GM21576 (cell line): ENCODE data around the gene POU6F2.

Experiments
- ATAC-seq: cut with Tn5 transposase; IDR thresholded peaks from one replicate; pipeline ENCODE4 v1.9.1; 2021; ENCODE audit warnings: mild to moderate bottlenecking, moderate library complexity; ENCODE audit not compliant: unreplicated experiment

The POU6F2 gene

DNA sequence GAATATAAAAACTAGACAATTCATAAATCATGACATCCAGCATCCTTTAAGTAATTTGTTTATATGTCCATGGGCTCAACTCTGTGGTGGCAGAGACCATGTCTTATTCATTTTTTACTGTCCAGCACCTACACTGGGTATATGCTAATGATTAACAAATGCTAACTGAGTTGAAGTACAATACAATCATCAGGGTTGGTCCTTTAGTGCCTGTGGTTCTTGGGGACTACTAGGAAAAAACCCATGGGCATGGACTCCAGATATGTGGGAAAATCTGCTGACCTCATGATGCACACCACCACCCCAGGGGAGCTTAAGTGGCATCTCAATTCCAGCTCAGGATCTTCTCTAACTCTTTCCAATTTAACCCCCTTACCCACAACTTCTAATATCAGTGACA, 503.2 kb downstream of the POU6F2 start:
- no peak for ATAC-seq

DNA sequence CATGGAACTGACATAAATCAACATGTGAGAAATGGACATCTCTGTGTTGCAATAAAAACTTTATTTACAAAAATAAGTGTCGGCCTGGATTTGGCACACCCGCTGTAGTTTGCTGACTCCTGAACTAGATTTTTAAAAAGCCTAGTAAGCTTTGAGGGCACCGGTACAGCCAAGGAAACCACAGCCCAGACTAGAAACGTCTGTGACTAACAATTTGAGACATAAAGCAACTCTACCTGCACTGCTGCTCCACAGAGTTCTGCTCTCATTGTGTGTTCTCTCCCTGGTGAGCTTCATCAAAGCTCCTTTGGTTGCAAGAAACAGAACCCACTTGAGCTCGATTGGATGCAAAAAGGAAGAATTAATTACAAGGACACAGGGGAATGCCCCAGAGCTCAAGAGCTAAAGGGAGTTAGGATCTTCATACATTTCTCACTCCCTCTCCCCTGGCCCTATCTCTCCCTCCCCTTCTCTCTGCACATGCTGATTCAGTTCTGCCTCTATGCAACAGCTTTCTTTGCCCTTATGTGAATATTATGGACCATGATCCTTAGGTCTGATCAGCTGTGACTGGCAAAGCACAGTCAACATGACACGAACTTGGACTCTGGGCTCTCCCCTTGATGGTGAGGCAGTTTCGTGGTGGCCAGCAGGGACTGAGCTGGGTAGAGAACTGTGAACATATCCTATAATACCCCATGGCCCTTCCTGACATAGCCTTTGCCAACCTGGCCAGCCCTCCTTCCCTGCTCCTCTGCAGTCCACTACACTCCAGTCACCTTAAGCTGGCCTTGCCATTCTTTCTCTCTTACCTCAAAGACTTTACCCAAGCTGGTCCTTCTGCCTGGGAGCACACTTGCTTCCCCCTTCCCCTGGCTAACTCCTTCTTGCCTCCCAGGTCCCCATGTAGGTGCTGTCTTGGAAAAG, 511.0 kb downstream of the POU6F2 start:
- ATAC-seq, result no peak

DNA sequence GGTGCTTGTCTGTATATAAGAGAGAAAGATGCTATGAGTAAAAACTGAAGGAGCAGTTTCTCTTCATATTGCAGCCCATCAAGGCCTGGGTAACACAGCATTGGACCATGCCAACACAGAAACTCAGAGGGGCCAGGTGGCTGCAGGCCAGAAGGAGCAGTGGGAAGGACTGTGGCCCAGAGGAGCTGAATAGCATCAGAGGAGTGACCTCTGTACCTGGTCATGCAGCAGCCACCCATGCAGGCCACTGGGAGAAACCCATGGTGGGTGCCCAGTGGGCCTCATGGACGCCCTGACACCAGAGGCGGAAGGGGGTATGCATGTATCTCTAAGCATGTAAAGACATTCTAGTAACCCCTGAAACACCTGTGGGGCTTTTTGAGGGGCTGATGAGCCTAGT, 512.6 kb downstream of the POU6F2 start:
- ATAC-seq, result no peak

- ATAC-seq, result no peak
These were observed 516.2 kb downstream of the POU6F2 start for GRCh38 chr7:39493934-39494333.

- ATAC-seq, result no peak
These were observed 523.6 kb downstream of the POU6F2 start for GRCh38 chr7:39501358-39501757.

- no peak for ATAC-seq
These were observed 527.3 kb downstream of the POU6F2 start for GRCh38 chr7:39504963-39505362.

- peak; percentile 82 for ATAC-seq
These were observed 530.3 kb downstream of the POU6F2 start for GRCh38 chr7:39507866-39508551.

- ATAC-seq, result no peak
These were observed 531.7 kb downstream of the POU6F2 start for GRCh38 chr7:39509436-39509835.

GRCh38 chr7:39509912-39510311, 532.2 kb downstream of the POU6F2 start:
- ATAC-seq, result no peak

GRCh38 chr7:39510864-39511354, 533.2 kb downstream of the POU6F2 start:
- ATAC-seq, result no peak

DNA sequence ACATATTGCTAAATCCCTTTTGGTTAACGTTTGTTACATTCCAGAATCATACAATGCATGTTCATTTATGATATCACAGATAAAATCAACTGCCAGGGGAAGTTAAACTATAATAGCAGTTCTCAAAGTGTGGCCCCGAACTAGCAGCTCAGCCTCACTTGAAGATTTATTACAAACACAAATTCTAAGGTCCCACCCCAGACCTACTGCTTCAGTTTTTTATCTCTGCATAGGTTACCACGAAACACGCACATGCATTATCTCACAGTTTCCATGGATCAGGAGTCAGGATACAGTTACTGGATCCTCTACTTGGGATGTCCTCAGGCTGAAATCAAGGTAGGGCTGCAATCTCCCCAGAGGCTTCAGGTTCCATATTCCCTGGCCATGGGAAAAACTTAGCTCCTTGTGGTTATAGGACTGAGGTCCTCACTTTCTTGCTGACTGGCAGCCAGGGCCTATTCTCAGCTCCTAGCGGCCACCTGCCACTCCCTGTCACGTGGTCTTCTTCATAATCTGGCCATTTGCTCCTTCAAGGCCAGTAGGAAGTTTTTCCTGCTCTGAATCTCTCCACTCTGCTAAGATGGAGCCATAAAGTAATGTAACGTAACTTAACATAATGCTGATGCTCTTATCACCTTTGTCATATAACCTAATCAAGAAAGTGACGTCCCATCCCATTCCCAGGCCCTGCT, 538.0 kb downstream of the POU6F2 start:
- no peak for ATAC-seq

DNA sequence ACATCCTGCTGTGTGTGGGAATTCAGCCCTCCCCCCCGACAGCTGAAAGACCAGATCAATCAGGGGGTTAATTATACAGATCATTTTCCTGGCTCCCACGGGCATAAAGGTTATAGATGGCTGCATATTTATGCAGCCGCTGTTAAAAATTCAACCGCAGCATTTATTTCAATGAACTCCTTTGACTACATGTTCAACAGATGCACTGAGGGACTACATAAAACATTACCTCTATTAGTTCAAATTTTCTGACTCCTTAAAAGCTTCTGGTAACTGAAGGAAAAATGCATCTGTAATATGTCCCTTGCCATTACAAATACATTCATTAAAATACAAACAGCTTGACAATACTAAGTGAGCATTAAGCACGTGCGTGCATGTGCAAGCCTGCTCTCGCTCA, 538.8 kb downstream of the POU6F2 start:
- no peak for ATAC-seq

GRCh38 chr7:39517240-39517639, 539.5 kb downstream of the POU6F2 start:
- no peak for ATAC-seq
